Measurements from ENCODE around the gene PLEKHA1.

GRCh38 chr10:122343936-122344335 lies 30.6 kb upstream of the PLEKHA1 start:
- TF ChIP-seq POLR2AphosphoS5 (IDR thresholded peaks at IDR 0.05; ENCODE audit: low read depth, low read length) (no peak), POLR2A (IDR thresholded peaks at IDR 0.05; ENCODE audit: low read depth, low read length) (no peak)

All from GM12892 (cell line).